RWPE2 (cell line): ENCODE data around the gene HOXD9.

Source experiments
- ATAC-seq: fragments of 200-7000 bp; cut with Tn5 transposase; 3 replicates; pipeline ENCODE4 v1.9.1; 2021; ENCODE audit warnings: low read depth
- DNase-seq: peaks from one replicate; pipeline ENCODE4 v3.0.0-alpha.2; 2020; ENCODE audit warnings: low spot score
- H3K27ac ChIP-seq: fragments of 450-650 bp; 2 replicates; pipeline ENCODE4 v1.5.1; 2017; ENCODE audit warnings: mild to moderate bottlenecking; ENCODE audit not compliant: poor library complexity, severe bottlenecking
- H3K27me3 ChIP-seq: fragments of 250-450 bp; sonication (Bioruptor Pico); 2 replicates; pipeline ENCODE4 v1.5.1; 2021; ENCODE audit warnings: mild to moderate bottlenecking, moderate library complexity; ENCODE audit not compliant: insufficient read depth, poor library complexity, severe bottlenecking
- H3K36me3 ChIP-seq: fragments of 250-450 bp; sonication (Bioruptor Pico); 2 replicates; pipeline ENCODE4 v1.5.1; 2020; ENCODE audit warnings: low read depth, mild to moderate bottlenecking, moderate library complexity
- H3K4me1 ChIP-seq: fragments of 250-450 bp; sonication (Bioruptor Pico); 2 replicates; pipeline ENCODE4 v1.5.1; 2021; ENCODE audit warnings: mild to moderate bottlenecking, moderate library complexity; ENCODE audit not compliant: insufficient read depth, poor library complexity, severe bottlenecking
- H3K4me3 ChIP-seq: fragments of 250-450 bp; sonication (Bioruptor Pico); 2 replicates; pipeline ENCODE4 v1.5.1; 2021; ENCODE audit warnings: mild to moderate bottlenecking, moderate library complexity; ENCODE audit not compliant: severe bottlenecking
- H3K9me3 ChIP-seq: fragments of 250-450 bp; sonication (Bioruptor Pico); 2 replicates; pipeline ENCODE4 v1.5.1; 2021; ENCODE audit warnings: mild to moderate bottlenecking, moderate library complexity; ENCODE audit not compliant: severe bottlenecking
- TF ChIP-seq, protein P1 (sequence below): fragments of 450-650 bp; IDR thresholded peaks from one replicate; pipeline ENCODE4 v1.5.1; 2017; ENCODE audit warnings: mild to moderate bottlenecking, moderate library complexity; ENCODE audit not compliant: poor library complexity, severe bottlenecking

Gene HOXD9

DNA sequence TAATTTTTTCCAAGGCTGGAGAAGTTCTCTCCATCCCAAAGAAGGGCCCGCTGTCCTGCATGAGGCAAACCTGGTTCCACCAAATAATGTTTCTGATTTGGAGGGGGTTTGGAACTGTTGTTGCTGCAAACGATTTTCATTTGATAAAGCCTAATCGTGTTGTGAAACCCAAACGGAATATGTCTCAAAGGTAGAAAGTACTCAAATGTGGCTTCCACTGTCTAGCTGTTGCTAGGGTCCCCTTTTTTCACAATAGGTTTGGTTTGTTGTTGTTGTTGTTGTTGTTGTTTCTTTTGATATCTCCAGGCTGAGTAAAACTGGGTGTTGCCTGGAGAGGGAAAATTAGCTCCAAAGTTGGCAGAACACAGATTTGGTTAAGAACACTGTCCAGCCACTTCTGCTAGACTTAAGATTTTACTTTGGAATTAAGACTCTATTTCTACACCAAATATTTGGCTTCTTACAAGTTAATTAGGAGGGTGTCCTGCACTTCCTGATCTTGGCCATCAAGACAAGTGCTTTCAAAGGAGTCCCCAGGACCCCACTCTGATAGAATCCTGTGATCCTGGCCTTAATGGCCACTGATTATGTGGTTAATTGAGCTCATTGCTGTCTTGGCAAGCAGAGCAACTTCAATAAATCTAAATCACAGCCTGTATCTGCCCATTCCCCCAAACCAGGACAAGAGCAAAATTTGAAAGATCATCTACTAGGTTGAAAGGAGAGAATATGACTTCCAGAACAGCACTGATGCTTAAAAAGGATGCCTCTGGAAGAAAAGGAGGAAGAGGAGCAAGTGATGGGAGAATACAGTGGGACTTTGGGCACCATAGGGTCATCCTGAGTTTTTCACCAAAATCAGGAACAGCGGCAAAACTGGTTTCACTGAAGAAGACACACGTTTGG, 33.3 kb upstream of the HOXD9 start:
- no peaks in the 10 kb centered on the region for H3K9me3 ChIP-seq
- no peak overlapping the region for H3K27ac ChIP-seq
- H3K27me3 ChIP-seq: peaks cover 97% of the 10 kb centered on the region
- TF ChIP-seq, protein P1, sequence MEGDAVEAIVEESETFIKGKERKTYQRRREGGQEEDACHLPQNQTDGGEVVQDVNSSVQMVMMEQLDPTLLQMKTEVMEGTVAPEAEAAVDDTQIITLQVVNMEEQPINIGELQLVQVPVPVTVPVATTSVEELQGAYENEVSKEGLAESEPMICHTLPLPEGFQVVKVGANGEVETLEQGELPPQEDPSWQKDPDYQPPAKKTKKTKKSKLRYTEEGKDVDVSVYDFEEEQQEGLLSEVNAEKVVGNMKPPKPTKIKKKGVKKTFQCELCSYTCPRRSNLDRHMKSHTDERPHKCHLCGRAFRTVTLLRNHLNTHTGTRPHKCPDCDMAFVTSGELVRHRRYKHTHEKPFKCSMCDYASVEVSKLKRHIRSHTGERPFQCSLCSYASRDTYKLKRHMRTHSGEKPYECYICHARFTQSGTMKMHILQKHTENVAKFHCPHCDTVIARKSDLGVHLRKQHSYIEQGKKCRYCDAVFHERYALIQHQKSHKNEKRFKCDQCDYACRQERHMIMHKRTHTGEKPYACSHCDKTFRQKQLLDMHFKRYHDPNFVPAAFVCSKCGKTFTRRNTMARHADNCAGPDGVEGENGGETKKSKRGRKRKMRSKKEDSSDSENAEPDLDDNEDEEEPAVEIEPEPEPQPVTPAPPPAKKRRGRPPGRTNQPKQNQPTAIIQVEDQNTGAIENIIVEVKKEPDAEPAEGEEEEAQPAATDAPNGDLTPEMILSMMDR: no peak
- DNase-seq (no peak), ATAC-seq (no peak)
- no peak overlapping the region for H3K4me3 ChIP-seq
- H3K4me1 ChIP-seq: no peaks in the 10 kb centered on the region
- H3K36me3 ChIP-seq: no peaks in the 10 kb centered on the region

DNA sequence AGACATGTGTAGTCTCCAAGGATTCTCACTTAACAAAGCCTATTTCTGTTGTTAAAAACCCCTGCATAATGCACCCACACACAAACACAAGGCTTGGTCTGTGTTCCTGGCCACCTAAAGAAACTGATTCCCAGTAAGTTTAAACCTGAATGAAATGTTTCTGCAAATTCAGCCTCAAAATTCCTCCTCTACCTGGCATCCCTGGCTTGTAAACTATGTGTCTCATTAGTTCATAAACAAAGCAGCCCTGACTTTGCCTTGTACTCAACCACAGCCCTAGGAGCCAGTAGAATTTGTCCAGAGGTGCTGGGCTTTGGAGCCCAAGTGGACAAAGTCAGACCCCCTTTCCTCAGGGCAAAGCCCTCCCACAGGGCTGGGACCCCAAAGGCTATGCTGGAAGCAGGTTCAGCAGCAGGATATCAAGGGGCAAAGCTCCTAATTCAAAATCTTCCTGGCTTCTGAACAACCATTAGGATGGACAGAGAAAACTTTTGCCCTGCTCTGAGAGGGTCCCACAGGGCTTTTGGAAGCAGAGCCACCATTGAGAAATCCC, 32.6 kb upstream of the HOXD9 start:
- Histone ChIP-seq H3K36me3 (no peaks in the 10 kb centered on the region), H3K9me3 (no peaks in the 10 kb centered on the region), H3K4me1 (no peaks in the 10 kb centered on the region), H3K27ac (no peak overlapping the region), H3K4me3 (no peak overlapping the region), H3K27me3 (peaks cover 97% of the 10 kb centered on the region)
- DNase-seq (no peak), ATAC-seq (no peak)
- TF ChIP-seq, protein P1: no peak

DNA sequence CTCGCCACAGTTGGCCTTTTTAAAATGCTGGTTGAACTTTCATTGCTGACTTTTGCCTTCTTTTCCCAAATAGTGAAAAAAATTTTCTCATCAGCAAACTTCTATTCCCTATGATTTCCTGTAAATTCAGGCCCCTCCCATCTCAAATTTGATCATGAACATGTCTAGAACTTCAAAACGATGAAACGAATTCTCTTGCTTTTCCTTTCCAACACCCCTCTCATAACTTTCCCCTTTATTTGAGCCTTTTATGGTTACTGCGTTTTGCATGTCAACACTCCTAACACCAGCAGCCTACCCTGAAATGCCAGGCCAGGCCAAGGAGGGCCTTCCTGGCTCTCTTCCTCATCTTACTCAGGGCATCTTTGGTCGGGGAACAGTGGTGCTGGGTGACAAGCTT, 31.7 kb upstream of the HOXD9 start:
- Histone ChIP-seq H3K36me3 (no peaks in the 10 kb centered on the region), H3K9me3 (no peaks in the 10 kb centered on the region), H3K27ac (no peak overlapping the region), H3K4me3 (no peak overlapping the region), H3K4me1 (no peaks in the 10 kb centered on the region), H3K27me3 (peaks cover 97% of the 10 kb centered on the region)
- TF ChIP-seq, protein P1: no peak
- DNase-seq (no peak), ATAC-seq (no peak)

DNA sequence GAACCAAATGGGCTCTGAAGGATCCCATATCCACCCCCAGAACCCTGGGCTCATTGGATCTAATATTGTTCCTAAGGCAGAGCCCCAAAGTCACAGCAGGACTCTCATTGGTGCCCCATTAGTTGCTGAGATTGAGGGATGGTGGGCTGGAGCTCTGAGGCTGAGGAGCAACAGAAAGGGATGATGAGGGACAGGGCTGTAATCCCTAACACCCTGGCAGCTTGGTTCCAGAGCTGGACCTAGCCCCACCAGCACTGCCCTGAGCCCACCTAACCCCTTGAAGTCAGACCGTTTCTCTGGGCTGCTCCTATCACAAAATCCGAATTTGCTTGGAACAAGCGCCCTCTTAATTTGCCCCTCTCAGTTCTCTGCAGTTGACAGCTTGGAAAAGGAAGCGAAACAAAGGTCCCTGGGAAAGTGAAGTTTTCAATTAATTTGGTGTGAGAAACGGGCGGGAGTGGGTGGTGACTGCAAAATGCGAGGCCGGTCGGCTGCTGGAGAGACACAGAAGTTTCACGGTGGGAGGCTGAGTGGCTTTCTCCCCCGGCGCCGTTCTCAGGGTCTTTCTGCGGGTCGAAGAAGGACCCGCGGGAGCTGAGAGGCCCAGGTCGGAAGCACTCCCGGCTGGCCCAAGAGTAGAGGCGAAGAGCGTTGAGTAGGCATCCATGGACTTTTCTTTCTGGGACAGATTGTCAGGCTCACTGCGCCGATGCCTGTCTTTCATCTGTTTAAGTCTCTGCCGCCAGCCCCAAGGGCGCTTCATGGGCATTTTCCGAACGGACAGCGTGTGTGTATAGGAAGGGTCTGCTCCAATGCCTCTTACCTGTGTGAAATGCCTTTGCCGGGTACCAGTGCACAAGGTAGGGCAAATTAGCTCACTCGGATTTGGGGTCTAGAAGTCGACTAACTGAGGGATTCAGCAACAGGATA, 30.9 kb upstream of the HOXD9 start:
- Histone ChIP-seq H3K9me3 (no peaks in the 10 kb centered on the region), H3K36me3 (no peaks in the 10 kb centered on the region), H3K27me3 (peaks cover 97% of the 10 kb centered on the region), H3K4me3 (no peak overlapping the region), H3K4me1 (no peaks in the 10 kb centered on the region), H3K27ac (no peak overlapping the region)
- TF ChIP-seq, protein P1: no peak
- DNase-seq: no peak
- no peak for ATAC-seq
